WTC11 (cell line): ENCODE measurements around the gene FADD. TPM values are rescaled to one million over a fixed set of nuclear protein-coding genes. Genes with fewer than 3 reads are reported as not detected.

Experiments used
- ATAC-seq: fragments of 200-7000 bp; cut with Tn5 transposase; 2 replicates; pipeline ENCODE4 v1.10.0; 2021; ENCODE audit warnings: mild to moderate bottlenecking, moderate library complexity
- CTCF ChIA-PET: fragments of 300-600 bp; sonication (Branson Sonifier 250); formaldehyde crosslinking; loops from one replicate; lab custom pipeline; 2021; ENCODE audit warnings: antibody characterized with exemption; lab: Charles Lee
- POLR2A ChIA-PET: fragments of 350-600 bp; sonication (Branson Sonifier 250); formaldehyde crosslinking; loops from one replicate; lab custom pipeline; 2021; ENCODE audit warnings: antibody characterized with exemption; lab: Charles Lee
- DNase-seq: peaks from one replicate; pipeline ENCODE4 v3.0.0; 2021; ENCODE audit warnings: low spot score
- H3K27ac Mint-ChIP-seq: 2 replicates; pipeline ENCODE4 v1.8.0; 2021; ENCODE audit warnings: mixed read lengths
- H3K27me3 Mint-ChIP-seq: 2 replicates; pipeline ENCODE4 v1.8.0; 2021; ENCODE audit warnings: low read depth, mild to moderate bottlenecking, moderate library complexity, mixed read lengths
- H3K36me3 Mint-ChIP-seq: 2 replicates; pipeline ENCODE4 v1.8.0; 2021; ENCODE audit warnings: mixed read lengths
- H3K4me1 Mint-ChIP-seq: 2 replicates; pipeline ENCODE4 v1.8.0; 2022; ENCODE audit warnings: mixed read lengths
- H3K4me3 Mint-ChIP-seq: 2 replicates; pipeline ENCODE4 v1.8.0; 2021; ENCODE audit warnings: mild to moderate bottlenecking, moderate library complexity, mixed read lengths
- H3K9me3 Mint-ChIP-seq: 2 replicates; pipeline ENCODE4 v1.8.0; 2021; ENCODE audit warnings: mixed read lengths
- AFF4 ChIP-seq: sonication (generic); formaldehyde crosslinking; IDR thresholded peaks from 2 replicates; pipeline ENCODE4 v1.8.1; 2023; ENCODE audit warnings: mild to moderate bottlenecking, missing genetic modification reagents, borderline replicate concordance
- ARID4B ChIP-seq: sonication (generic); formaldehyde crosslinking; IDR thresholded peaks from 2 replicates; pipeline ENCODE4 v1.8.0; 2023; ENCODE audit warnings: missing genetic modification reagents, mild to moderate bottlenecking, borderline replicate concordance
- CBFB ChIP-seq: sonication (generic); formaldehyde crosslinking; IDR thresholded peaks from 2 replicates; pipeline ENCODE4 v1.8.1; 2022; ENCODE audit warnings: mild to moderate bottlenecking, low read depth, missing genetic modification reagents
- CDX4 ChIP-seq: fragments of 250-450 bp; sonication (Bioruptor Pico); IDR thresholded peaks from 2 replicates; pipeline ENCODE4 v1.9.0; 2021; ENCODE audit warnings: moderate library complexity, mild to moderate bottlenecking, inconsistent platforms, borderline replicate concordance
- E2F5 ChIP-seq: sonication (generic); formaldehyde crosslinking; IDR thresholded peaks from 2 replicates; pipeline ENCODE4 v1.8.1; 2022; ENCODE audit warnings: mild to moderate bottlenecking, moderate library complexity, missing genetic modification reagents
- ERG ChIP-seq: fragments of 250-450 bp; sonication (Bioruptor Pico); IDR thresholded peaks from 2 replicates; pipeline ENCODE4 v1.8.0; 2021; ENCODE audit warnings: mild to moderate bottlenecking
- FOXJ3 ChIP-seq: sonication (generic); formaldehyde crosslinking; IDR thresholded peaks from 2 replicates; pipeline ENCODE4 v1.9.0; 2021; ENCODE audit warnings: missing genetic modification reagents, mild to moderate bottlenecking, borderline replicate concordance
- GTF2I ChIP-seq: fragments of 250-450 bp; sonication (Bioruptor Pico); conservative IDR thresholded peaks from 2 replicates; pipeline ENCODE4 v1.4.0; 2021; ENCODE audit warnings: mild to moderate bottlenecking
- HMGXB4 ChIP-seq: sonication (generic); formaldehyde crosslinking; IDR thresholded peaks from 2 replicates; pipeline ENCODE4 v1.8.1; 2023; ENCODE audit warnings: mild to moderate bottlenecking, moderate library complexity, missing genetic modification reagents
- MXD4 ChIP-seq: fragments of 250-450 bp; sonication (Bioruptor Pico); IDR thresholded peaks from 2 replicates; pipeline ENCODE4 v1.8.0; 2021; ENCODE audit warnings: mild to moderate bottlenecking, moderate library complexity, borderline replicate concordance
- NFE2L1 ChIP-seq: sonication (generic); formaldehyde crosslinking; IDR thresholded peaks from 2 replicates; pipeline ENCODE4 v1.8.1; 2023; ENCODE audit warnings: missing genetic modification reagents
- NR1H2 ChIP-seq: sonication (generic); formaldehyde crosslinking; IDR thresholded peaks from 2 replicates; pipeline ENCODE4 v1.9.0; 2021; ENCODE audit warnings: mild to moderate bottlenecking, moderate library complexity, missing genetic modification reagents
- SMAD3 ChIP-seq: sonication (generic); formaldehyde crosslinking; IDR thresholded peaks from 2 replicates; pipeline ENCODE4 v1.8.0; 2022; ENCODE audit warnings: missing genetic modification reagents, mild to moderate bottlenecking, borderline replicate concordance
- ZNF396 ChIP-seq: fragments of 250-450 bp; sonication (Bioruptor Pico); IDR thresholded peaks from 2 replicates; pipeline ENCODE4 v1.8.0; 2021; ENCODE audit warnings: mild to moderate bottlenecking, moderate library complexity, borderline replicate concordance
- total RNA-seq: library from RNA; stranded (reverse); gene quantifications from 3 replicates; pipeline ENCODE4 v1.2.3, GENCODE V29; 2021

The FADD gene
- total RNA-seq, 1 experiment from 2014 or later: 49.0 TPM

- Mint-ChIP-seq H3K4me1 (peaks cover 70% of the 10 kb centered on the region), H3K36me3 (peaks cover 40% of the 10 kb centered on the region), H3K9me3 (no peaks in the 10 kb centered on the region), H3K4me3 (no peak overlapping the region), H3K27ac (peak overlapping the region; percentile 92), H3K27me3 (no peaks in the 10 kb centered on the region)
- ATAC-seq (no peak), DNase-seq (no peak)
- ChIA-PET CTCF (no interaction called here), POLR2A (no interaction called here)
- no peak for TF ChIP-seq SMAD3 (CRISPR knock-in tag)
- no peak for TF ChIP-seq ARID4B (CRISPR knock-in tag)
- TF ChIP-seq GTF2I (CRISPR knock-in tag): no peak
- TF ChIP-seq AFF4 (CRISPR knock-in tag): no peak
- no peak for TF ChIP-seq NFE2L1 (CRISPR knock-in tag)
- no peak for TF ChIP-seq NR1H2 (CRISPR knock-in tag)
- no peak for TF ChIP-seq FOXJ3
- no peak for TF ChIP-seq ERG (CRISPR knock-in tag)
- no peak for TF ChIP-seq MXD4 (CRISPR knock-in tag)
- TF ChIP-seq HMGXB4 (CRISPR knock-in tag): no peak
- TF ChIP-seq ZNF396 (CRISPR knock-in tag): no peak
- no peak for TF ChIP-seq CBFB (CRISPR knock-in tag)
- no peak for TF ChIP-seq E2F5 (CRISPR knock-in tag)
- no peak for TF ChIP-seq CDX4 (CRISPR knock-in tag)
Observed at GRCh38 chr11:70209391-70209912, 6.4 kb downstream of the FADD start.
